Peyer's patch (tissue), 4 donors: ENCODE results near the gene FAM131A. TPM values are rescaled to one million over a fixed set of nuclear protein-coding genes. Genes with fewer than 3 reads are reported as not detected.

Source experiments
- DNase-seq, 3 donors: peaks; one replicate each; pipeline ENCODE4 v3.0.0-alpha.2; 2017 to 2019
- H3K27ac ChIP-seq, 4 donors: fragments of 200-600 bp; sonication (generic); one replicate each; pipeline ENCODE4 v1.5.1; 2016 to 2019
- H3K27me3 ChIP-seq, 2 donors: fragments of 200-600 bp; sonication (generic); one replicate each; pipeline ENCODE4 v1.5.1; 2019
- H3K36me3 ChIP-seq, 3 donors: fragments of 200-600 bp; sonication (generic); one replicate each; pipeline ENCODE4 v1.5.1; 2016 to 2019
- H3K4me1 ChIP-seq, 4 donors: fragments of 200-600 bp; sonication (generic); one replicate each; pipeline ENCODE4 v1.5.1; 2016 to 2019
- H3K4me3 ChIP-seq, 4 donors: fragments of 200-600 bp; sonication (generic); 1 replicate in 3 of 4; 2 replicates in 1 of 4; pipeline ENCODE4 v1.5.1; 2016 to 2019; ENCODE audit warnings: mild to moderate bottlenecking in 1 of 4
- H3K9me3 ChIP-seq, 4 donors: fragments of 200-600 bp; sonication (generic); one replicate each; pipeline ENCODE4 v1.5.1; 2016 to 2019; ENCODE audit warnings: mild to moderate bottlenecking in 1 of 4
- CTCF ChIP-seq, 6 experiments: fragments of 450-650 bp in 4 of 6; fragments of 200-600 bp in 2 of 6; sonication (generic) in 1 of 6; IDR thresholded peaks; one replicate each; pipeline ENCODE4 v1.5.1; 2017 to 2019; ENCODE audit warnings: antibody characterized with exemption in 6 of 6, mild to moderate bottlenecking in 3 of 6, moderate library complexity in 1 of 6
- POLR2A ChIP-seq, 2 donors: fragments of 450-650 bp; IDR thresholded peaks; one replicate each; pipeline ENCODE4 v1.5.1; 2017; ENCODE audit warnings: antibody characterized with exemption in 2 of 2, mild to moderate bottlenecking in 2 of 2, moderate library complexity in 2 of 2
- total RNA-seq, 4 donors: library from RNA; depleted of rRNA; stranded (reverse); fragments of >200 nt; gene quantifications; one replicate each; pipeline ENCODE4 v1.1.0, GENCODE V29; 2016

The FAM131A gene
- total RNA-seq, 4 donors from 2014 or later, result 5.8 to 47.9 (median 19.6) TPM

GRCh38 chr3:184314700-184315542, 22.5 kb upstream of the FAM131A start:
- Histone ChIP-seq H3K4me3 (peak overlapping the region; percentile 71 to 97 (median 82)), H3K9me3 (no peaks in the 10 kb centered on the region), H3K4me1 (peaks cover 0 to 43% (median 4%) of the 10 kb centered on the region in 4 donors), H3K27me3 (no peaks in the 10 kb centered on the region), H3K27ac (peak overlapping the region; percentile 94 to 100 (median 94)), H3K36me3 (peaks cover 0 to 7% (median 0%) of the 10 kb centered on the region in 3 donors)
- peak; percentile 70 to 87 (median 86) for DNase-seq
- TF ChIP-seq CTCF (IDR thresholded peaks at IDR 0.05), result no peak
- TF ChIP-seq POLR2A (IDR thresholded peaks at IDR 0.05), result peak; percentile 26 to 30

DNA sequence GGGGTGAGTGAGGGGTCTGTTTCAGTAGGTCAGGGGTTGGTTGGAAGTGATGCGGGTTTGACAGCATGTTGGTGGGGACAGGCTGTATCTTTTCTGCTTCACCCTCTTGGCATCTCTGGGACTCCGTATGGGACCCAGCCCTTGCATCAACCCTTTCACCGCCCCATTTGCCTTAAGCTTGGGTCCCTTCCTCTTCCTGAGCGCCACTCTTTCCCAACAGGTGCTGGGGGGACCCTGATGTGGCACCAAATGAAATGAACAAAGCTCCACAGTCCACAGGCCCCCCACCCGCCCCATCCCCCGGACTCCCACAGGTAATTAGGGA, 21.9 kb upstream of the FAM131A start:
- Histone ChIP-seq H3K27ac (peak overlapping the region; percentile 94 to 100 (median 94)), H3K36me3 (peaks cover 0 to 11% (median 0%) of the 10 kb centered on the region in 3 donors), H3K27me3 (no peaks in the 10 kb centered on the region), H3K4me1 (peaks cover 0 to 48% (median 8%) of the 10 kb centered on the region in 4 donors), H3K9me3 (no peaks in the 10 kb centered on the region), H3K4me3 (peak overlapping the region; percentile 71 to 97 (median 82))
- DNase-seq, result no peak
- TF ChIP-seq CTCF (IDR thresholded peaks at IDR 0.05), result no peak

DNA sequence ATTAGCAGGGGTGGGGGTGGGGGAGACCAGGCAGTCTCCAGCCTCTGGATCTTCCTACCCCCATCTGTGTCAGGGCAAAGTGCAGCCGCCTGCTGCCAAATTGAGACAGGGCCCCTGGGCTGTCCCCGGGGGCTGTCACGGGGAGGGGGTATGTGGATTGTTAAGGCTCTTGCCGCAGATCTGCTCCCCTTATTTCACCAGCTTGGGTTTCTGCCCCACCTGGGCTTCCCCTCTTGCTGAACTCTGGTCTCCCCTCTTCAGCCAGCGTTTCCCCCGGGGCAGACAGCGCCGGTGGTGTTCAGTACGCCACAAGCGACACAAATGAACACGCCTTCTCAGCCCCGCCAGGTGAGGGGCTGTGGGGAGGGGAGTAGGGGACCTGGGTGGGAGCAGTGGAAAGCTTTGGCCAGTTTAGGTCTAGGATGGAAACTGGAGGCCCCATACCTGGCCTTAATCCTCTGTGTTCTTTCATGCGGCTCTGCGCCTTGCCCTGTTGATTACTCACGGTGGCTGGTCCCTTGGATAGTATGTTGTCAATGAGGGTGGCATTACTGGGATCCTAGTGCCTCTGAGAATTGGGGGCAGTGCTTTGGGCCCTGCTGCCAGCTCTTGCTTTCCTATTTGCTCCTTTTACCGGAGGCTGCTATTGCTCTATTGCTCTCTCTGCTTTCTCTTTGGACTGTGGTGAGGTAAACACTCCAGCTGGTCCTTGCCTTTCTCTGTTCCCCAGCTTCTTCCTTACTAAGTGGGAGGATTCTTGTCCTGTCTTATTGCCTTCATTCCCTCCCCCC, 21.3 kb upstream of the FAM131A start:
- H3K27ac ChIP-seq, result peak overlapping the region; percentile 94 to 100 (median 94)
- peaks cover 0 to 51% (median 8%) of the 10 kb centered on the region in 4 donors for H3K4me1 ChIP-seq
- peak in 1 of 3 donors; percentile 62 for DNase-seq
- H3K27me3 ChIP-seq, result no peaks in the 10 kb centered on the region
- H3K36me3 ChIP-seq, result peaks cover 0 to 16% (median 0%) of the 10 kb centered on the region in 3 donors
- no peaks in the 10 kb centered on the region for H3K9me3 ChIP-seq
- TF ChIP-seq POLR2A (IDR thresholded peaks at IDR 0.05) (no peak), CTCF (IDR thresholded peaks at IDR 0.05) (no peak)
- H3K4me3 ChIP-seq, result peak overlapping the region; percentile 71 to 97 (median 82)

DNA sequence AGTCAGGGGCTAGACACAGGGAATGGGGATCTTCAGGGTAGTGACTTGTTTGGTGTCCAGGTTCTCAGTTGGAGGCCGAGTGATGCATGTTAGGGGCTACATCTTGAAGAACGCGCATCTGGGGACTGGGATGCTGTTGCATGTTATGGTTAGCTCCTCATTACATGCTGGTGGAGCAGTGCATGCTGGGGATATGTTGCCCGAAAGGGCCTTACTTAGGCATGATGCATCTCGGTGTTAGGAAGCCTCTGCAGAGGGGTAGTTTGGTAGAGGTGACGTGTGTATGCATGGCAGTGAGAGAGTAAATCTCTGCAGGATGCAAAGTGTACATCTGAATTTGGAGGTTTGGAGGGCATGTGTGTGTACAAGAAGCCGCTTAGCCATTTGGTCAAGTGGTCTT, 20.6 kb upstream of the FAM131A start:
- no peaks in the 10 kb centered on the region for H3K27me3 ChIP-seq
- peaks cover 0 to 51% (median 8%) of the 10 kb centered on the region in 4 donors for H3K4me1 ChIP-seq
- H3K27ac ChIP-seq, result peak overlapping the region; percentile 94 to 100 (median 94)
- peaks cover 0 to 24% (median 0%) of the 10 kb centered on the region in 3 donors for H3K36me3 ChIP-seq
- peak overlapping the region in 2 of 4 donors; percentile 77 to 97 for H3K4me3 ChIP-seq
- no peak for DNase-seq
- no peaks in the 10 kb centered on the region for H3K9me3 ChIP-seq
- no peak for TF ChIP-seq POLR2A (IDR thresholded peaks at IDR 0.05)
- no peak for TF ChIP-seq CTCF (IDR thresholded peaks at IDR 0.05)

DNA sequence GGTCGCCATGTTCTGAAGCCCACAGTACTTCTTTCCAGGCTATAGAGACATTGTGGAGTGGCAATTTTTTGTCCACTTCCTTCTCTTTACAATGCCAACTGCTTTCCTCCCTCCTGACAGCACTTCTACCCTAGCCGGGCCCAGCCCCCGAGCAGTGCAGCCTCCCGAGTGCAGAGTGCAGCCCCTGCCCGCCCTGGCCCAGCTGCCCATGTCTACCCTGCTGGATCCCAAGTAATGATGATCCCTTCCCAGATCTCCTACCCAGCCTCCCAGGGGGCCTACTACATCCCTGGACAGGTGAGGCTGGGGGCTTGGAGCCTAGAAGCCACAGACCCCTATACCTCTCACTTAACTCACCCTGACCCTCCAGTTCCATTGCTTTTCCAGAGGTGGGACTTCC, 20.2 kb upstream of the FAM131A start:
- TF ChIP-seq CTCF (IDR thresholded peaks at IDR 0.05) (no peak), POLR2A (IDR thresholded peaks at IDR 0.05) (no peak)
- H3K4me1 ChIP-seq, result peaks cover 0 to 51% (median 8%) of the 10 kb centered on the region in 4 donors
- H3K4me3 ChIP-seq, result peak overlapping the region in 2 of 4 donors; percentile 77 to 97
- DNase-seq, result no peak
- peak overlapping the region in 1 of 4 donors; percentile 100 for H3K27ac ChIP-seq
- no peaks in the 10 kb centered on the region for H3K27me3 ChIP-seq
- H3K9me3 ChIP-seq, result no peaks in the 10 kb centered on the region
- peaks cover 0 to 28% (median 0%) of the 10 kb centered on the region in 3 donors for H3K36me3 ChIP-seq
